ENCODE measurements around the gene ERBB3. TPM values are rescaled to one million over a fixed set of nuclear protein-coding genes. Genes with fewer than 3 reads are reported as not detected.
"Not testable (repeated sequence)": the region's sequence is repeated elsewhere in the genome, so short reads cannot be mapped to it uniquely, and the experiment has no call there.

ERBB3 gene
- total RNA-seq, 1 donor from 2014 or later = 2.3 TPM

GRCh38 chr12:56116267-56117081, 36.5 kb downstream of the ERBB3 start, which contains the start of gene RPL41:
Gene RPL41, plus strand, starts transcription at chr12:56116633.
- H3K4me3 ChIP-seq = peak within 1 kb of the TSS; percentile 91
- TF ChIP-seq CTCF (IDR thresholded peaks at IDR 0.05; ENCODE audit: borderline replicate concordance) = no peak
- no peaks in the 10 kb centered on the region for H3K9me3 ChIP-seq (replicated peaks)
- DNase-seq = peak; percentile 95
- H3K36me3 ChIP-seq = peaks cover 36% of the 10 kb centered on the region
- peaks cover 52% of the 10 kb centered on the region for H3K4me1 ChIP-seq
- H3K27ac ChIP-seq (replicated peaks) = peak within 1 kb of the TSS; percentile 91
- intact Hi-C loops (cut with micrococcal nuclease) = loop anchor here (5.0 kb wide), 2 partner anchors 41 to 76 kb away; partner anchors contain the start of gene MYL6
- no peaks in the 10 kb centered on the region for H3K27me3 ChIP-seq (ENCODE audit: low read depth)

DNA sequence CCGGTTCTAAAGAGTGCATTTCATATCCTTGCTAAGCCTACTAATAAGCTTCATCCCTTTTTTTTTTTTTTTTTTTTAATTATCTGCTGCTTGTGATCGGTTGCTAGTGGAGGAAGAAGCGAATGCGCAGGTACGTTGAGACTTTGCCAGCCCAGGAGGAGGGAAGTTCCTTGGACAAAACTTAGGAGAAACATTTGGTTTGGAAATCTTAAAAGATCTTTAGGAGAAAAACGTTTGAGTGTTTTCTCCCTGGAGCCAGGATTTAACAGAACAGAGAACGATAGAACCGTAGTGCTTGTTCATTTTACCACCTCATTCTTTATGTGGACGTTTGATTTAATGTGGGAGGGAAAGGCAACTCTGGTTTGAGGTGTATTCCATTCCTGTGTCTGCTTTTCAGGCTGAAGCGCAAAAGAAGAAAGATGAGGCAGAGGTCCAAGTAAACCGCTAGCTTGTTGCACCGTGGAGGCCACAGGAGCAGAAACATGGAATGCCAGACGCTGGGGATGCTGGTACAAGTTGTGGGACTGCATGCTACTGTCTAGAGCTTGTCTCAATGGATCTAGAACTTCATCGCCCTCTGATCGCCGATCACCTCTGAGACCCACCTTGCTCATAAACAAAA, 37.2 kb downstream of the ERBB3 start:
- not testable (repeated sequence) for H3K9me3 ChIP-seq (replicated peaks); DNase-seq; H3K27me3 ChIP-seq (ENCODE audit: low read depth)
- Histone ChIP-seq H3K36me3 (peaks cover 36% of the 10 kb centered on the region), H3K4me1 (peaks cover 59% of the 10 kb centered on the region), H3K4me3 (peak overlapping the region; percentile 91), H3K27ac (replicated peaks) (peak overlapping the region; percentile 95)
- intact Hi-C loops (cut with micrococcal nuclease) = loop anchor here (5.0 kb wide), 2 partner anchors 40 to 75 kb away; partner anchors contain the start of gene MYL6

DNA sequence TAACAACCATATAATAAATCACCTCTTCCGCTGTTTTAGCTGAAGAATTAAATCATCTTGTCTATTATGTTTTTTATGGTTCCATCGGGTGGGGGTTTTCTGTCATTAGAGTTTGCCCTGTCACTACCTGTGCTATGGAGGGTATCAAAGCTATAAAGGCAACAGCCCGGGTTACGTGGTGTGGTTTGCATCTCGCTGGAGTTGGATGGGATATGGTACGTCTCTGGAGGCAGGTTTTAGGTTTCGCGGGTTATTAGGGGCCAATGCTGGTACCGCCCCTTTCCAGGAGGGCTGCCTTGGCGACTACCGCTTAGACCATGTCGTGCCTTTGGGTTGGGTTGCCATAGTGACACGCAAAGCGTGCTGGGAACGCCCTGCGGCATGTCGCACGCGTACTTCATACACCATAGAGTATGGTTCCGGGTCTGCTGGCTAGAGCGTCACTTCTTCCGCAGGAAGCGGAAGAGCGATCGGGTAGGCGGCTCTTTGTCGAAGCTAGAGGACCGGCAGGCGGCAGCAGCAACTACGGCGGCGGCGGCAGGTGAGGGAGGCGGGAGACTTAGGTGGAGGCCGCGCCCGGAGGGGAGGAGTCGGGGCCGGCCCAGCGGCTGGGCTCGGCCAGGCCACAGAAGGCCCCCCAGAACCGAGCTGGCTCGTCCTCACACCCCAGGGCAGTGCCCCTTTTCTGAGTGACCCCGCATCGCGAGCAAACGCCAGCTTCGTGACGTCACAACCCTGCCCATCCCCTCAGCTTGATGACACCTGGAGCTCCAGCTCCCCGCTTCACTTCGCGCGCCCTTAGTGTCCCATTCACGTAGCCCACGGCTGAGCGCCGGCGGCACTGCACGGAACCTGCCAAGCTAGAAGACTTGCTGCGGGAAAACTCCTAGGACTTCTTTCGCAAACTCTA, 38.1 kb downstream of the ERBB3 start, which contains the start of gene ZC3H10:
Gene ZC3H10 (plus strand): TSS at position 489 of the 910 bp plus-strand sequence. CDS start 2,297 bp downstream, outside the sequence.
- Histone ChIP-seq H3K27me3 (ENCODE audit: low read depth) (no peaks in the 10 kb centered on the region), H3K4me1 (peaks cover 68% of the 10 kb centered on the region), H3K36me3 (peaks cover 28% of the 10 kb centered on the region), H3K27ac (replicated peaks) (peak within 1 kb of the TSS; percentile 95), H3K9me3 (replicated peaks) (no peaks in the 10 kb centered on the region), H3K4me3 (peak within 1 kb of the TSS; percentile 91)
- TF ChIP-seq CTCF (IDR thresholded peaks at IDR 0.05; ENCODE audit: borderline replicate concordance) = peak; percentile 63
- intact Hi-C loops (cut with micrococcal nuclease) = loop anchor here (5.0 kb wide), 2 partner anchors 39 to 74 kb away; partner anchors contain the start of gene MYL6
- DNase-seq = peak; percentile 96

GRCh38 chr12:56118688-56119357, 38.9 kb downstream of the ERBB3 start:
- Histone ChIP-seq H3K27me3 (ENCODE audit: low read depth) (no peaks in the 10 kb centered on the region), H3K27ac (replicated peaks) (peak overlapping the region; percentile 95), H3K4me1 (peaks cover 74% of the 10 kb centered on the region), H3K4me3 (peak overlapping the region; percentile 91), H3K36me3 (peaks cover 20% of the 10 kb centered on the region), H3K9me3 (replicated peaks) (no peaks in the 10 kb centered on the region)
- TF ChIP-seq CTCF (IDR thresholded peaks at IDR 0.05; ENCODE audit: borderline replicate concordance) = no peak
- intact Hi-C loops (cut with micrococcal nuclease) = loop anchor here (5.0 kb wide), 2 partner anchors 38 to 73 kb away; partner anchors contain the start of gene MYL6
- no peak for DNase-seq

- Histone ChIP-seq H3K4me1 (peaks cover 78% of the 10 kb centered on the region), H3K4me3 (peak overlapping the region; percentile 91), H3K27me3 (ENCODE audit: low read depth) (no peaks in the 10 kb centered on the region), H3K36me3 (peaks cover 20% of the 10 kb centered on the region), H3K27ac (replicated peaks) (peak overlapping the region; percentile 95), H3K9me3 (replicated peaks) (no peaks in the 10 kb centered on the region)
- intact Hi-C loops (cut with micrococcal nuclease) = loop anchor here (5.0 kb wide), 2 partner anchors 38 to 73 kb away; partner anchors contain the start of gene MYL6
- peak; percentile 55 for DNase-seq
- peak; percentile 87 for TF ChIP-seq CTCF (IDR thresholded peaks at IDR 0.05; ENCODE audit: borderline replicate concordance)
These were observed 39.4 kb downstream of the ERBB3 start for GRCh38 chr12:56119361-56119796.

All from left ventricle myocardium inferior (tissue), 1 donor.